ENCODE measurements around the gene ATOH8. TPM values are rescaled to one million over a fixed set of nuclear protein-coding genes. Genes with fewer than 3 reads are reported as not detected.

The ATOH8 gene
- total and polyA plus RNA-seq, 8 donors = 1.7 to 13.9 (median 3.5) TPM

DNA sequence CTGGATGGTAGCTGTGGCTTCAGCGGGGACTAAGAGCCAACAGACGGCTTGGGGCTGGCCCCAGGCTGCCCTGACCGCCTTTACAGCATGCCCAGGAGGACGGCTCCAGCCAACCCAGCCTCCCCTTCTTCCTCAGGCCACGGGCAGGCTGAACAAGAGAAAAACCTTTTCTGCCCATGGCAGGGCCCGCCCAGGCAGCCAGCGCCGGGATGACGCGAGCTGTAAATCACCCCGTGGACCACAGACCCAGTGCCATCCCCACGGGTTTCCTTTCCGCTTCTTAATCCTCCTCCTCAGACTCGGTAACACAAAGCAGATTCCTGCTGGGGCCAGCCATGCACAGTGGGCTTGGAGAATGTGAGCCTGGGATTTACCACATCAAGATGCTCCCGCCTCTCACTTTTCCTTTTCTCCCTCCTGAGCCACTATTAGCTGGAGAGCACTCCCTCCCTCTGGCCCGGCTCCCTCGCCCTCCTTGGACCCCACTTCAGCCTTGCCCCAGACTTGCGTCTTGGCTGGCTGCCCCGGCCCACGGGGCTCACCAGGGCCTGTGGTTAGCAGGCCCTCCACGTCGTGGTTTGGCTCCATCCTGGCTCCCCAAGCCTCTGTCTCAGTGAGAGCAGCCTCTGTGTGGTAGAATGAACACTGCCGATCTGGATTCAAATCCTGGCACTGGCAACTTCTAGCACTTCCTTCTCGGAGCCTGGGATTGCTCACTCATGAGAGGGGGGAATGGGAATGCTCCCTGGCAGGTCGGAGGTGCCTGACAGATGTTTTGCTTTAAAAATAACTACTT, 31.4 kb downstream of the ATOH8 start:
- H3K4me1 ChIP-seq = peaks cover 0 to 5% (median 0%) of the 10 kb centered on the region in 3 donors
- no peaks in the 10 kb centered on the region for H3K27me3 ChIP-seq
- peak in 2 of 4 donors; percentile 27 to 56 for ATAC-seq
- TF ChIP-seq, protein P1, sequence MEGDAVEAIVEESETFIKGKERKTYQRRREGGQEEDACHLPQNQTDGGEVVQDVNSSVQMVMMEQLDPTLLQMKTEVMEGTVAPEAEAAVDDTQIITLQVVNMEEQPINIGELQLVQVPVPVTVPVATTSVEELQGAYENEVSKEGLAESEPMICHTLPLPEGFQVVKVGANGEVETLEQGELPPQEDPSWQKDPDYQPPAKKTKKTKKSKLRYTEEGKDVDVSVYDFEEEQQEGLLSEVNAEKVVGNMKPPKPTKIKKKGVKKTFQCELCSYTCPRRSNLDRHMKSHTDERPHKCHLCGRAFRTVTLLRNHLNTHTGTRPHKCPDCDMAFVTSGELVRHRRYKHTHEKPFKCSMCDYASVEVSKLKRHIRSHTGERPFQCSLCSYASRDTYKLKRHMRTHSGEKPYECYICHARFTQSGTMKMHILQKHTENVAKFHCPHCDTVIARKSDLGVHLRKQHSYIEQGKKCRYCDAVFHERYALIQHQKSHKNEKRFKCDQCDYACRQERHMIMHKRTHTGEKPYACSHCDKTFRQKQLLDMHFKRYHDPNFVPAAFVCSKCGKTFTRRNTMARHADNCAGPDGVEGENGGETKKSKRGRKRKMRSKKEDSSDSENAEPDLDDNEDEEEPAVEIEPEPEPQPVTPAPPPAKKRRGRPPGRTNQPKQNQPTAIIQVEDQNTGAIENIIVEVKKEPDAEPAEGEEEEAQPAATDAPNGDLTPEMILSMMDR (IDR thresholded peaks at IDR 0.05) = no peak
- intact Hi-C loops (cut with DNase I) = no loop called here
- no peak overlapping the region for H3K27ac ChIP-seq
- H3K4me3 ChIP-seq = no peak overlapping the region
- peak in 3 of 6 donors; percentile 34 to 50 (median 44) for DNase-seq
- no peaks in the 10 kb centered on the region for H3K36me3 ChIP-seq
- FAIRE-seq = no peak
- whole genome bisulfite sequencing, 2 donors = 78 to 84% methylated on average over 24 to 25 of the region's 25 CpGs
- H3K9me3 ChIP-seq = no peaks in the 10 kb centered on the region

DNA sequence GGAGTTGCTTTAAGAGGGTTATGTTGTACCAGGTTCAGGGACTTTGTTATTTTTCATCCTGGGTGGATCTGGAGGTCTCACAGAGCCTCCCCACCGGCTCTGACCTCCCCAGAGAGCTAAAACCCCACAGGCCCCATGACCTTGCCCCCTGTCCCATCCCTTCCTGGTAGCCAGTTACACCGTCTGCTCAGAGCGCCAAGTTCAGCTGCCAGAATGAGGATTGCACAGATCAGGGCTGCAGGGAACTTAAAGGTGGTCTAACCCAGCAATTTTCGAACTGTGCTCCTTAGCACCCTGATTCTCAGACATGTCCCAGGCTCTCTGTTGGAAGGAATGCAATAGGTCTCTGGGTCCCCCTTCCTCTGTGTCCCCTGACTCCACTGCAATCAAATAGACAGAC, 32.1 kb downstream of the ATOH8 start:
- FAIRE-seq (no peak), ATAC-seq (no peak), DNase-seq (peak in 1 of 6 donors; percentile 23)
- TF ChIP-seq, protein P1 (IDR thresholded peaks at IDR 0.05) = no peak
- no peaks in the 10 kb centered on the region for H3K9me3 ChIP-seq
- intact Hi-C loops (cut with DNase I) = no loop called here
- H3K36me3 ChIP-seq = no peaks in the 10 kb centered on the region
- 81 to 84% methylated on average over 4 of the region's 4 CpGs for WGBS, 2 donors
- no peaks in the 10 kb centered on the region for H3K27me3 ChIP-seq
- H3K4me3 ChIP-seq = no peak overlapping the region
- peaks cover 0 to 3% (median 0%) of the 10 kb centered on the region in 3 donors for H3K4me1 ChIP-seq
- no peak overlapping the region for H3K27ac ChIP-seq

DNA sequence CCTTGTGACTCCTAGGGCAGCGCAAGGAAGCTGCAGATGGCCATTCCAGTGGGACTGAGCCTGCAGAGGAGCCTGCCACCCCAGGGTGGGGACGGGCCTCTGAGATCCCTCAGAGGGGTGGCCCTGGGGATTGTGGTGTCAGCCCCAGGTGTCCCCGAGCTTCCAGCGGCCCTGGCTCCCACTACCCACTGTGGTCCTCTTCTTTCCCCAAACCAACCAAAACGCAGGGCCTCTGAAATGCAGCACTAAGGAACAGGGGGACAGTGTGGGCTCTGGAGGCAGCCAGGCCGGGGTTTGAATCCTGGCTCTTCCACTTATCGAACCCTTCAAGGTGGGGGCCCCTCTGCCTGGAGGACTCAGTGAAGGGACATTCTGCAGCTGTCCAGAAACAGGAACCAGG, 32.7 kb downstream of the ATOH8 start:
- DNase-seq (peak in 1 of 6 donors; percentile 50), FAIRE-seq (no peak), ATAC-seq (no peak)
- Histone ChIP-seq H3K4me1 (no peaks in the 10 kb centered on the region), H3K4me3 (no peak overlapping the region), H3K27me3 (no peaks in the 10 kb centered on the region), H3K36me3 (no peaks in the 10 kb centered on the region), H3K9me3 (no peaks in the 10 kb centered on the region), H3K27ac (no peak overlapping the region)
- TF ChIP-seq, protein P1 (IDR thresholded peaks at IDR 0.05) = no peak
- intact Hi-C loops (cut with DNase I) = no loop called here
- WGBS, 2 donors = 83 to 94% methylated on average over 7 of the region's 7 CpGs

DNA sequence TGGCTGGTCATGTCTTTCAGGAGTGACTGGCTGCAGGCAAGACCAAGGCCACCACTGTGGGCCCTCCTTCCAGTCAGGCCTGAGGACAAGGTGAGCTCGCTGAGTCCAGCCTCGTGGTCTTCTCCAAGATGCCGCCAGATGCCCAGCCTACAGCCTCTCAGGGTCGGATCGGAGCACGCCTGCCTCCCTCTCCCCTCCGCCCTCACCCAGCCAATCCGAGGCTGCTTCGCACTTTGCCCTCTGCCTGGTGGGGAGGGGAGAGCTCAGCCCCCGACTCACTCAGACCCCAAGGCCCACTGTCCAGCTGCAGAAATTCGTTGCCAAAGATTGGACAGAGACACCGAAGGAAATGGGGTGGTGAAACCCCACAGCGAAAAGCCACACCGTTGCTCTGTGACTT, 33.1 kb downstream of the ATOH8 start:
- Histone ChIP-seq H3K27me3 (no peaks in the 10 kb centered on the region), H3K4me3 (no peak overlapping the region), H3K27ac (no peak overlapping the region), H3K4me1 (no peaks in the 10 kb centered on the region), H3K9me3 (no peaks in the 10 kb centered on the region), H3K36me3 (no peaks in the 10 kb centered on the region)
- intact Hi-C loops (cut with DNase I) = no loop called here
- 89 to 90% methylated on average over 14 of the region's 14 CpGs for WGBS, 2 donors
- FAIRE-seq (no peak), ATAC-seq (no peak), DNase-seq (peak in 2 of 6 donors; percentile 35 to 46)
- TF ChIP-seq, protein P1 (IDR thresholded peaks at IDR 0.05) = no peak

Measured in pancreas (tissue), 10 donors.